HG03439 (cell line): ENCODE results near the gene THBS3.
"Not testable (repeated sequence)": the region's sequence is repeated elsewhere in the genome, so short reads cannot be mapped to it uniquely, and the experiment has no call there.

Experiments used
- ATAC-seq: cut with Tn5 transposase; IDR thresholded peaks from one replicate; pipeline ENCODE4 v1.9.1; 2021; ENCODE audit warnings: mild to moderate bottlenecking, moderate library complexity; ENCODE audit not compliant: unreplicated experiment

THBS3 gene

DNA sequence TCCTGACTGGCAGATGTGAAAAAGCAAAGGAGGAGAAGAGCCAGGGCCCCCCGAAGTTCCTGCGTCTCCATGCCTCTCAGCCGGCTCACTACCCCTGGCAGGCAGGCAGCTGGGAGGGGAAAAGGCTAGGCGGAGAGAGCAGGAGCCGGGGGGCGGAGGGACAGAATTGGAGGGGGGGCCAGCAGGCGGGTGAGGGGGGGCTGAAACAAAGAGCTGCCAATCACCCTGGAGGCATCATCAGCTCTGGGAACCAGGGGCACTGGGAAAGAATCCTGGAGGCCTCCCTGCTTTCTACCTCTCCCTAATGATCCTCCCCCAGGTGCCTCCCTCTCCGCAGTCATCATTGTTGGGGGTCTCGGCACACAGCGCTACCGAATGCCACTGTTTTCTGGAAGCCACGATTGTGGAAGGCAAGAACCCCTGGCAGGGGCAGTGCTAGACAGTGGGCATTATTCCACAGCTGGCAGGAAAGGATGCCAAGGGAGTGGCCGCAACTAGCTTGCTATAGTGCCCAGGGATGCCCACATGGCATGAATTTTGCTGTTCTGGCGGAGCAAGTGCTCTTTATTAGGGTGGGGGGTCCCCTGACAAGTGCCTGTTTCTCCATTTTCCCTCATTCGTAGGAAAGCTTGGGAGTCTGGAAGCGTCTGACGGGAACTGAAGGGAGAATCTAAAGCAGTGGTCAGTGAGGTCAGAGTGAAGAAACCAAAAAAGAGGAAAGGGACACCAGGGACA is at the start of gene THBS3:
Gene THBS3, minus strand, starts transcription at position 92 of the 735 bp plus-strand sequence. Its CDS starts 21 bp downstream, at position 71.
- no peak for ATAC-seq

DNA sequence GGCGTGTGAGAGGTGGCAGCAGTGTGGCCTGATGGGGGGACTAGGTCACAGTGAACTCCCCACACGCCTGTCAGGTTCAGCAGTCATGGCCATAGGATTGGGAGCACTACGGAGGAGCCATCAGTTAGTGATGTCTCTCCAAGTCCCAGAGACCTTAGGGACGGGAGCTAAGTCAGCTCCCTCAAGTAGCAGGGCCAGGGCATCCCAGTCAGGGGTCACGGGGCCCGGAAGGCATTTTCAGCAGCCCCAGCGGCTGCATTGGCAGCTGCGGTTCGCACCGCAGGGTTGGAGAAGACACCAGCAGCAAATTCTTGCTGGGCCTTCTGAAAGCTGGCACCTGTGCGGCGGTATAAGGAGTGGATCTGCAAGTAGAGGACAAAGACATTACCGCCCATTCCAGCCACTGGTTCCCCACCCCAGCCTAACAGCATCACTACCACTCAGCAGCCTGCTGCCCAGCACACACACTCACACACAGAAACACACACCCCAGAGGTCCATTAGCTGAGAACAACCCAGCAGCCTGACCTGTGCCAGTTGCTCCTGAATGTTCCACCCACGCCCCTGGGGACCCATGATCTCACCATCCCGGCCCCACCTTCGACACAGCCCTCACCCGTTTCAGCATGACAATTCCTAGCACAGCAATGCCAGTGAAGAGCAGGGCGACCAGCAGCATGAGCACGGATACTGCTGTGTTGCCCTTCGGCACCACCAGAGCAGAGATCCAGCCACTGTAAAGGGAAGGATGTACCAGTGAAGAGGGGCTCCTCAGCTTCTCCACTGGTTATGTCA is 48.6 kb upstream of the THBS3 start:
- ATAC-seq, result no peak

DNA sequence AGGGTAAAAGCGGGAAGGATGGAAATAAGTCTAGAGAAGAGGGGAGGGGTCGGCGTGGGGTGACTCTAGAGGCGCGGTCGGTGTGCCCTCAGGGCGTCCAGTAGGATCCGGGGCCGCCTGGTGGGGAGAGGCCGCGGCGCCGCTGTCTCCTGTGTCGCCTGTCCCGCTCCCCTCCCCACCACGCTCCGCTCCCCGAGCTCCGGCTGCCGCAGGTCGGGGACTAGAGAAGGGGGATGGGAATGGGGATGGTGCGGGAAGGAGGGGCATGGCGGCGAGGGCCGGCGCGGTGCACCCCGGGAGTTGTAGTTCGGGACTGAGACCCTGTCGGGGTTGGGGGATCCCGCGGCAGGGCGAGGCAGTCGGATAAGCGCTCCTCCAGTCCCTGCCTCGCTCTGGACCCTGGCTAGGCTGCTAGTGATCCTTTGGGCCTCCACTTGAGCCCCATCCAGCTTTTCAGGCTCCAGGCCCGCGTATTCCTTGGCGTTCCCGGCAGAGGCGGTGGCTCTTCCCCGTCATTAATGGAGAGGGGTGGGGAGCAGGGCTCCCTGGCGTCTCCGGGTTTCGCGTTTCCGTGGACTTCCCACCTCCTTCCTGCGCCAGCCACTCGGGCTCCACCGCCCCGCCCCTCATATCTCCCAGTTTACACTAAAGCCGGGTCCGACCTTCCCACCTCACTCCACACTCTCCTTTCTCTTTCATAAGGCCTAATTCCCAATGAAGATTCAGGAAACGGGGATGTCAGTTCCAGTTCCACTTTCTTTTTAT is 47.7 kb upstream of the THBS3 start, which contains the start of gene ENTREP3:
Gene ENTREP3, minus strand, starts transcription at position 241 of the 765 bp plus-strand sequence. CDS start 606 bp downstream, outside the sequence.
- ATAC-seq, result no peak

DNA sequence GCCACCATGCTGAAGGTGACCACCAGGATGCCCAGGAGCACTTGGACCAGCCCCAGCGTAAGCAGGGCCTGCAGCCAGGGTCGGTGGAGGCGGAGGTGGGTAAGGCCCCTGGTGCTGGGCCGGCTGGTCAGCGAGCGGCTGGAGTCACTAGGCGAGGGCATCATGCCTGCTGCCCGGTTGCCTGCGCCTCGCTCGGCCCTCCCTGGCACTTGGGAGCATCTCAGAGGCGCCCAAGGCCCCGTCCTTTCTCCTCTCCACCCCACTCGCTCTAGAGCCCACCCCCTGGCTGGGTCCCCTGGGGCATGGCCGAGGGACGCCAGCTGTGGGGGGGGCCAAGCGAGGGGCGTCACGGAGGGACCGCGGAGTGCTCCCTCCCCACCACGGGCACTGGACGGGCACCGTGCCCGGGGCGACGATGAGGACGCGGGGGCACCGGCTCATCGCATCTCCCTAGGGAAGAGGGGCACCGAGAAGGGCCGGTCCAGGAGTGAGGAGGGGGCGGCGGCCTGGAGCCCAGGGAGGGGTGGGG is 47.1 kb upstream of the THBS3 start:
- ATAC-seq, result no peak

DNA sequence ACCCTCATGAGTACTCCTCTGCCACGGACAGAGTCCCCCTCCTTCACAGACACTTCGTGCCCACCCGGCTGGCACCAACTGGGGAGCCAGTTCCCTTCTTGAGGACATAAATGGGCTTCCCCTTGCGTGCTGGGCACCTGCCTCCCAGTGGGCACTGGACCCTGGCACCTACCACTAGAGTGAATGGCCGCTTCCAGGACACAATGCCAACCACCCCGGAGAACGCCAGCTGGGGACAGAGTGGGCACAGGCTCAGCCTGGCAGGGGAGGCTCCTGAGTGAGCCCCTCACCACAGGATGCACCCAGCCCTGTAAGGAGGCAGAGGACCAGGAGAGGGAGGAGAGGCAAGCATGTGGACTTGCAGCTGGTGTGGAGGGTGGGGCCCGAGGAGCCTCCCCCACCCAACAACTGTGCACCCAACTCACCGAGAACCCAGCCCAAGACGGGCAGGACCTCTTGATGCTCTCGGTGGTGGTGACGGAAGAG is 46.6 kb upstream of the THBS3 start:
- ATAC-seq, result no peak

DNA sequence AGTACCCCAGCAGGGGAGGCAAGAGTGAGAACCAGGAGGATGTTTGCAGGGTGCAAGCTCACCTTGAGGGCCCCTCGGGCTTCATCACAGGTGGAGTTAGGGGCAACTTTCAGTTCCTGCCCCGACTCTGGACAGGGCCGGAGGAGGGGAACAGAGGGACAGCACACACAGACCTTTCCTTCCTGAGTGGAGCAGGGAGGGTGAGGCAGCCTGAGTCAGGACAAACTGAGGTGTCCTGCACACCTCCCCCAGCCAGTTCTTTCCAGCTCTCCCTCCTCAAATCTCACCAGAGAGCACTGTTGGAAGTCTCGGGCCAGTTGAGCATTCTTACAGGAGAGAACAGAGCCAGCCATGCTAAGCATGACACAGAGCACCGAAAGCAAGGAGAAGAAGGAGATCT is 46.1 kb upstream of the THBS3 start:
- ATAC-seq, result no peak

DNA sequence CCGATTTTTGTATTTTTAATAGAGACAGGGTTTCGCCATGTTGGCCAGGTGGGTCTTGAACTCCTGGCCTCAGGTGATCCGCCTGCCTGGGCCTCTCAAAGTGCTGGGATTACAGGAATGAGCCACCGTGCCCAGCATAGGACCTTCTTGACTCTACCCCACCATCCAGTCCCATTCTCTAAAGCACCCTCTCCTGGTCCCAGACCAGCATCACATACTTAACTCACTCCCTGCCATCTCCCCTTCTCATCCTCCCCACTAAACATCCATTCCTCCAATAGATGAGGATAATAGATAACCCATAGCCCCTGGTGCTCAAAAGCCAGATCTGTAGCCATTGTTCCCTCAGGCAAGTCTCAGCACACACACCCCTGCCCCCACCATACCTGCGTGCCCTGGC is 45.5 kb upstream of the THBS3 start:
- ATAC-seq, result no peak

DNA sequence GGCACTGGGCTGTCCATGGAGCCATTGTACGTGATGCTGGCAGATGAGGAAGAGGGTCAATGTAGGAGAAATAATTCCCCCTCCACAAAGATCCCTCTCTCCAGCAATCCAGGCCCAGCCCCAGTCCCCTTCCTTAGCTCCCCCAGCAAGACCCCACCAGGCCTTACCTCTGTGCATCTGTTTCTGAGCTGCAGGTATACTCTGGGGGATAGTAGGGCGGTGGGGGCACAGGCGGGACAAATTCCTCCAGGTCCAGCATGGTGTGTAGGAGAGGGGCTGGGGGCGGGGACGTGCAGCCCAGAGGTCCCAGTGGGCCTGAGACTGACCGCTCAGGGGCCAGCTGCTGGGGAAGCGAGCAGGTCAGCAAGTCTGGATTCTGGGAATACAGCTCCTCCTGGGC is 43.9 kb upstream of the THBS3 start:
- no peak for ATAC-seq

DNA sequence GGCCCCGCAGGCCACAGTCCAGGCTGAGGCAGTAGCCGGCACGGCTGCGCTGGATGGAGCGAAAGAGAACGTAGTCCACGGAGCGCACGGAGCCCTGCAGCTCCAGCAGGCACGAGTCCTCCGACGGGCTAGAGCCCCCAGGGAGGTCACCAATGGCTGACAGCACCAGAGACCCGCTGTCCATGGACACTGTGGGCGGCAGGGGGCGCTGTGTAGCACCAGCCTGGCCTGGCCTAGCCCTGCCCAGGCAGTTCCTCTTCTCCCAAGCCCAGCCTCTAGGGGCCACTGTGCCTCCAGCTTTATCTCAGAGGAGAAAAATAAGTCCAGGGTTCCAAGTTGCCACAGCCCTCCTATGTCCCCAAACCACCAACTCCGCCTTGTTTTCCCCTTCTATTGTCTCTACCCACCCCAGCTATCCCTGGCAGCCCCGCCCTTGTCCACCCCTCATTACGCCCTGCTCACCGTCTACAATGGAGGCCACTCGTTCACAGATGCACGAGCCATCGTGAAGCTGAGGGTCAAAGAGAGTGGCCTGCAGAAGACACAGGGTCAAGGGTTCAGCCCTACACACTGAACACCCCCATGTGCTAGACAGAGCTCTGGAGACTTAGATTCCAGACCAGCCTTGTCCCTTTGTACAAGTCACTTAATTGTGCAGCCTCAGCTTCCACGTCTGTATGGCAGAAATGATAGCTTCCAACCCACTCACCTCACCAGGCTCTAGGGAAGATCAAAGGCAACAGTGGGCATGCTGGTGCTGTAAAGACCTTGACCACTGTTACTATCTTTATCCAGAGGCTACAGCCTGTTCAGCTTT is 43.1 kb upstream of the THBS3 start:
- peak; percentile 83 for ATAC-seq

DNA sequence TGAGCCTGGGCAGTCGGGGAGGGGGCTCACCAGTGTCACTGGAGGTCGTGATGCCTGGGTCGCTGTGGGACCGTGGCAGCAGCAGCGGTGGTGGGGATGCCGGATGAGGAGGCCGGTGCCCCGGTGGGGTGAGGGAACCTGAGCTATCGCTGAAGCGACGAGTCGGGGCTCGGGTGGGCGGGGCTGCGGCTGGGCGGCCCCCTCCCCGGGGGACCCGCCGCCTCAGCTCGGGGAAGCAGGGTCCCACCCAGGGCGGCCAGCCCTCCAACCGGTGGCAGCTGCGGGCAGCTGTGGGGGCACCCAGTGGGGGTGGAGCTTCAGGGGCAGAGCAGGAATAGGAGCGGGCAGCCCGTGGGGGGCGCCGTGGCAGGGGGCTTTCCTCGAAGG is 42.5 kb upstream of the THBS3 start:
- no peak for ATAC-seq

DNA sequence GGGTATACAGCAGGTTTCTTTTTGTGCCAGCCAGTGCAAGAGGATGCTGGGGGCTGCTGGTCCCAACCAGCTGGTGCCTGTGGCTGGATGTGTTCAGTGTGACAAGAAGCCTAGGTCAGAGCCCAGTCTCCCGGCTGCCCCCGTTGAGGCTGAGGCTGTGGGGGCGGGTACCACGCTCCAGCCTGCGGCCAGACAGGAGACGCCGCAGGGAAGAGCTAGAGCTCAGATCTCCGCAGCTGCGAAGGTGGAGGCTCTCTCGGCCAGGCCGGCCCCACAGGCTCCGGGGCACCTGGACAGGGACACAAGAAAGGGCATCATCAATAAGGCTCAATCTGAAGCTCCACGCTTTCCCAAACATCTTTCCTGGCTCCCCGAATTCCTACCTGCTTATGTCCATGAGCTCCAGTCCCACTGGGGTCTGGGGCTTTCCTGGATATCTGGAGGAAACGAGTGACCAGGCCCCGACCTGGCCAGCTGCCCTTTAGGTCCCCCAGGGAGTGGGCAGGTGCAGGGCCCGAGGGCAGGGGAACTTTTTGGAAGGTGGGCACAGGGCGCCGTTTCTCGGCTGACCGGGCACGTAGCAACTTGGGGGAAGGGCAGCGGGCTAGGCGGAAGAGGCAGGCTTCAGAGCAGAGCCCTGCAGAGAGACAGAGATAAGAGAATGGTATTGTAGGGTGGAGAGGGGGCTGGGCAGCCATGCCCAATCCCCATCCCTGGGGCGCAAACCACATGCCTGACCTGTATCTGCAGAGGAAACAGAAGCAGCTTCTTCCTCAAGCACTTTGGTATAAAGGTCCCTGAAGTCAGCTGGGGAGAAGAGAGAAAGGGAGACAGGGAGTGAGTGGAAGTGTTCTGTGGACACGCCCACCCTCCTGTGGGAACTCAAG is 40.2 kb upstream of the THBS3 start:
- no peak for ATAC-seq

DNA sequence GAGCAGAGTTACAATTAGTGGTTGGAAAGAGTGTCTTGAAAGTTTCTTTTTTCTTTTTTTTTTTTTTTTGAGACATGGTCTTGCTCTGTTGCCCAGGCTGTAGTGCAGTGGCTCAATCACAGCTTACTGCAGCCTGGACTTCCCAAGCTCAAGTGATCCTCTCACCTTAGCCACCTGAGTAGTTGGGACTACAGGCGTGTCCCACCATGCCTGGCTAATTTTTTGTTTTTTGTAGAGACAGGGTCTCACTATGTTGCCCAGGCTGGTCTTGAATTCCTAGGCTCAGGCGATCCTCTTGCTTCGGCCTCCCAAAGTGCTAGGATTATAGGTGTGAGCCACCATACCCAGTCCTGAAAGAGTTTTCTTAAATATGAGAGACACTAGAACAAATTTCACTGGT is 39.1 kb upstream of the THBS3 start:
- ATAC-seq, result not testable (repeated sequence)

DNA sequence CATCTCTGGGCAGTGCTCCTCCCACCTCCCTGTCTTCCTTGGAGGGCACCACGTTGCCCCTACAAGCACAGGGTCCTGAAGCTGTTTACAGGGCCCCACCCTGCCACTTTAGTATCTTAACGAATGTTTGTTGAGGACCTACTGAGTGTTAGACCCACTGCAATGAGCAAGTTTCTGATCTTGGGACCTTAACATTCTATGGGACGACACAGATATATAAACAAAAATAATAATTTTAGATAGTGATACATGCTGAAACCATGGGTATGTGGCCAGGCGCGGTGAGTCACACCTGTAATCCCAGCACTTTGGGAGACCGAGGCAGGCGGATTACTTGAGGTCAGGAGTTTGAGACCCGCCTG is 37.4 kb upstream of the THBS3 start:
- ATAC-seq, result no peak

DNA sequence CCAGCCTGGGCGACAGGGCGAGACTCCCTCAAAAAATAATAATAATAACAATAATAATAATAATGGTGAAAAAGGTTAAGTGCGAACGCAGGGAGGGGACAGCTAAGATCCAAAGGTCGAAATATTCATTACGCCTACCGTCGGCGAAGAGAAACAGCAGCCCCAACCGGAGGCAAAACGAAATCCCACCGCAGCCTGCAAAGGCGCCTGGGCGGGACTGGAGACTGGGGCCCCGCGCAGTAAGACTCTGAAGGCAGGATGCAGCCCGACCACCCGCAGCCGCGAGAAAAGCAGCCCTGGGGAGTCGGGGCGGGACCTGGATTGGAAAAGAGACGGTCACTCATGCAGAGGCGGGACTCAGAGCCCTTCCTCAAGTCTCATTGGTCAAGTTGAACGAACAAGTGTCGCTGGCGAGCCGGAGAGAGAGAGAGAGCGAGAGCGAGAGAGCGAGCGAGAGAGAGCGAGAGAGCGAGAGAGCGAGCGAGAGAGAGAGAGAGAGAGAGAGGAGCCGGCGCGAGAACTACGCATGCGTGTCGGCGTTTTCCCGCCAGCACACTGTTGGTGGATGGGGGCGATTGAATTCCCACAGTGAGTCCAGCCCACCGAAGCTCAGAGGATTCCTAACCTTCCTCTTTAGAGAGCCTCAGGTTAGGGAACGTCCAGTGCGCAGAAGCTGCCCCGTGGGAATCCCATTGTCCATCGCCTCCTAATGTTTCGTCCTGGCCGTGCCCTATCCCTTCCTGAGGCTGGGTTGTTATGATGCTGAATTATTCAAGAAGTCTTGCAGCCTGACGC is 36.9 kb upstream of the THBS3 start:
- ATAC-seq, result peak; percentile 80

DNA sequence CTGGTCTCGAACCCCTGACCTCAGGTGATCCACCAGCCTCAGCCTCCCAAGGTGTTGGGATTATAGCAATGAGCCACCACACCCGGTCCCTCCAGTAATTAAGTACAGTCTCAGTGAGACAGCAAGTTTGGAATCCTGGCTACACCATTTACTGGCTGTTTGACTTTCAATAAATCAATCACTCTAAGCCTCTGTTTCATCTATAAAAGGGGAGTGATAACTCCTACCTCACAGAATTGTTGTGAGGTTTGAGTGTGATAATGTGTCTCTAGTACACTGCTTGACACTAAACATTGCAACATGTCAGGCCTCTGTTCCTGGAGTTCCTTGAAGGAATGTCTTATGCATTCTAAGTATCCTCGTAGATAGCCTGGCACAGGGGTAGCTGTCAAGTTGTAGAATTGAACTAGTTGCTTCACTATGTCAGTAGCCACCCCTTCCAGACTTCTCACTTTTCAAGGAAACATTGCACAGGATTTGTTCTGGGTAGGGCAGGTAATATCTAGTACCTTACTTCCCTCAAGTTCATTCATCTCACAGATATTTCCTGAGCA is 35.2 kb upstream of the THBS3 start:
- no peak for ATAC-seq

DNA sequence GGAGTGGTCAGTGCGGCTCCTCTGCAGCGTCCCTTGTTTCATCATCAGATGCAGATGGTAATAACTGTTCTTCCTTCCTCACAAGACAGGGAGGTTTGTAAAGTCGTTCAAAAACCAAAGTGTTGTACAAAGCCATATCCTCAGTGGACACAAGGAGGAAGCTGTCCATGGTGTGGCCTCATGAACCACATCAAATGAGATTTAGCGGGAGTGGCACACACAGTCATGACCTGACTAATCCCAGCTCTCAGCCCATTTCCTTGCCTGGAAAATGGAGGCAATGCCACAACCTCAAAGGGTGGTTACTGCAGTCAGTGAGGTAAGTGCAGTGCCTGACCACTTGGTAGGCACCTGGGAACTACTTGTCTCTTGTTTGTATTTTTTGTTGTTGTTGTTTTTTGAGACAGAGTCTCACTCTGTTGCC is 34.2 kb upstream of the THBS3 start:
- no peak for ATAC-seq

DNA sequence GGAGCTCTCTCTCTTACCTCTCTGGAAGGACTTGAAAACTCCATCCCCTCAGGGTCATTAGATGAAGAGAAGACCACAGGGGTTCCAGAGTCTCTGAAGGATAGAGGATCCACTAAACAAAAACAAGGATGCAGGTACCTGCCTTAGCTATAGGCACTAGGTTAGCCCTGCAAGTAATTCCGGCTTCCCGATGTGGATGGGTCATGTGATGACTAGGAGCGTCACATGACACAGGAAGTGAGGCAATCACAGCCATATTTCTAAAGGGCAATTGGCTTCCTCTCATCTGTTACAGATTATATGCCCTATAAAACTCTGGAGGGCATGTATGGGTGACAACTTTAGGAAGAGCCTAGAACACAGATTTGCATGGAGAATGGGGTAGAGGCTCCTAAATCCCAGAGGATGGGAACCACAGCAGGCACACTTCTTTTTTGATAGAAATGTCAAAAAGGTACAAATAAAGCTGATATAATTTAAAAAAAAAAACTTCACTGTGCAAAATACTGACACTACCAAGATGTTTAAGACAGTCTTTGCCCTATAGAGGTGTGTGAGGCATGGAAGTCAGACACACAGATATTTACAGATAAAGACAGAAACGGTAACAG is 33.5 kb upstream of the THBS3 start:
- ATAC-seq, result no peak

DNA sequence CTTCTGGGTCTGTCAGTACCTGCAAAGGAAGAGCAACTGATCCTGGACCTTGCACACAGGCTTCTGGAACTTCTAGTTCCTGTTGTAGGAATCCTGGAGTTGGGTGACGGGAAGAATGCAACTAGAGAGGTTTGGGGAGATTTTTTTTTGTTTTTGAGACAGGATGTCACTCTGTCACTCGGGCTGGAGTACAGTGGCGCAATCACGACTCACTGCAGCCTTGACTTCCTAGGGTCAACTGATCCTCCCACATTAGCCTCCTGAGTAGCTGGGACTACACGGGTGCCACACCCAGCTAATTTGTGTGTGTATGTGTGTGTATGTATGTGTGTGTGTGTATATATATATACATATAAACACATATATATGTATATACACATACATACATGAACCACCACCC is 28.8 kb upstream of the THBS3 start:
- ATAC-seq, result no peak
